Activated naive CD4-positive, alpha-beta T cell treated with anti-CD3 and anti-CD28 coated beads, Interleukin-2, amount 10 ng/mL, durations not matched to agents 7 days and 5 days (primary cell): Measurements from ENCODE around the gene TRIM9.

Source experiments
- CTCF ChIA-PET: fragments of 350-600 bp; sonication (Branson Sonifier 250); formaldehyde crosslinking; loops from one replicate; lab custom pipeline; 2021; ENCODE audit warnings: antibody characterized with exemption; lab: Charles Lee
- DNase-seq: peaks from one replicate; pipeline ENCODE4 v3.0.0-alpha.2; 2020
- H3K27ac Mint-ChIP-seq: one replicate; pipeline ENCODE4 v1.8.0; 2021; ENCODE audit warnings: mild to moderate bottlenecking, moderate library complexity, mixed read lengths
- H3K27me3 Mint-ChIP-seq: one replicate; pipeline ENCODE4 v1.8.0; 2021; ENCODE audit warnings: mild to moderate bottlenecking, mixed read lengths
- H3K36me3 Mint-ChIP-seq: one replicate; pipeline ENCODE4 v1.8.0; 2021; ENCODE audit warnings: mixed read lengths
- H3K4me1 Mint-ChIP-seq: one replicate; pipeline ENCODE4 v1.8.0; 2021; ENCODE audit warnings: mixed read lengths
- H3K4me3 Mint-ChIP-seq: one replicate; pipeline ENCODE4 v1.8.0; 2021; ENCODE audit warnings: mild to moderate bottlenecking, moderate library complexity, mixed read lengths
- H3K9me3 Mint-ChIP-seq: one replicate; pipeline ENCODE4 v1.8.0; 2021; ENCODE audit warnings: mixed read lengths

Gene TRIM9

DNA sequence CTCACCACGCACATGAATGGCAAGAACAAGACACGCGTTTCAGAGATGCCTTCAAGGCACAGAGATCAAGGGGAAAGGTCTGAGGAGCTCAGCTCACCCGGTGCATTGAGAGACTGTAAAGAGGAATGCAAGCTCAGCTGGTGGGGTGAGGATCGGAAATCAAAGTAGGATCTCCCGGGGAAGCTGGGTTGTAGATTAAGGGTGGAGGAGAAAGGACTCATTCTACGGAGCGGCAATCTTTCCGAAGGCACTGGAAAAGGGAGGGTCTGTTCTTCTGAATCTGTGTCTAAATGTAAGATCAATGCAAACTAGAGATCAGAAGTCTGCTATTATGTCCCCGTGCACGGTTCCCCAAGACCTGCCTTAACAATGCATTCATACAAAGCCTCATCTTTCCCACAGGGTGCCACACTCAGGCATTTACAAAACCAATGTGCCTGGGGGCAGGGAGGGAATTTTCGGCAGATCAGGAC is 109.0 kb downstream of the TRIM9 start:
- CTCF ChIA-PET = no interaction called here
- H3K36me3 Mint-ChIP-seq = no peaks in the 10 kb centered on the region
- no peak overlapping the region for H3K27ac Mint-ChIP-seq
- H3K27me3 Mint-ChIP-seq = peaks cover 11% of the 10 kb centered on the region
- no peaks in the 10 kb centered on the region for H3K9me3 Mint-ChIP-seq
- H3K4me3 Mint-ChIP-seq = no peak overlapping the region
- no peaks in the 10 kb centered on the region for H3K4me1 Mint-ChIP-seq
- DNase-seq = no peak

DNA sequence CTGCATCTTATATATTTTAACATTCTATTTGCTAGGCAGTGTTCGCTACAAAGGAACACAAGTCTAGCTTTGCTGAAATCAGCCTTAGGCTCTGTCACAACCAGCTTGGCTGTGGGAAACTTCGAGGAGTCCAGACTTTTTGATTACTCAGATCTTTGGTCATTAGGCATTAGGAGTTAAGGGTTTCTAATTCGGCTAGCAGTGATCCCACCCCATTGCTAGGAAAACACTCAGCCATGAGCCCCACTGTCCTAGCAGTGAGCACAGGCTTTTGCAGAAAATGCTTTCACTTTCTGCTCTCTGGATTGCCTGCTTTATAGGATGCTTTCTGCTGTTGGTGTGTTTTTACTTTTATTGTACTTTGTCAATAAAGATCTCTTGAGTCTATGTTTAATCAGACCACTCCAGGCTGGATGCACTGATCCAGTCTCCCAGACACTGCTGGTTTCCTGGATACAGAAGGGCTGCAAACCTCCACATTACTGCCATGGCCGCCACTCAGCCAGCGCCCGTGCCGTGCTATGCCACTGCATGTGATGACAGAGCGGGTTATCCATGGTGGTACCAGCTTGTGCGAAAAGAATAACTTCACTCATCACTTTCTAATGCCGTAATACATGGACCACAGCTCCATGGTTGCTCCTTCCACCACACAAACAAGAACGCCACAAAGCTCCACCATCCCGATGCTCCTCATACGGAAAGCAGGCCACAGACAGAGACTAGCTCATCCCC is 109.6 kb downstream of the TRIM9 start:
- peaks cover 11% of the 10 kb centered on the region for H3K27me3 Mint-ChIP-seq
- CTCF ChIA-PET = no interaction called here
- no peak for DNase-seq

DNA sequence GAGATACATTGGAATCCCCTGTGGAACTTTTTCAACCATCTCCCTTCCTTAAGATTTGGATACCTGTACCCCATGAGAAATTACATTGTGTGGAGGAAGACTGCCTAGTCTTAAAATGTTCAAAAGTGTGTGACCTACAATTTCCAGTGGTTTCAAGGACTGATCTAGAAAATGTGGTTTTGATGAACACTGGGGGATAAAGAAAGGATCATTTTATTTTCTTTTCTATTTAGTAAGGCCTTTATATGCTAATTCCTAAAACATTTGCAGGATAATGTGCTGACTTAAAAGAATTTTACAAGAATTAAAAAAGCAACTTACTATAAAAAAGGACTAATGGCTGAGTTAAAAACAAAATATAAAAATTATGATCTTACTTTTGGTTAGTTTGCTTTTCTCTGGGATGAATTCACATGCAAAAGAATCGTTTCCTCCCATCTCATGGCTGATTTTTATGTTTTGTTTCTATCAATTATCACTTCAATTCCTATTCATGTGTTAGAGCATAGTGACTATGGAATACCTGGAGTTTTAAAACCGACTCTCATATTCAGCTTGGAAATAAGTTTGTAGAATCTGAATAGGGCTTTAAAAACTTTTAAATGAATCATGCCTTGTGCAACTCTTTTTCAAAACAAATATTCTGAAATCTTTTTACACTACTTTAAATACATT is 110.7 kb downstream of the TRIM9 start:
- Mint-ChIP-seq H3K9me3 (no peaks in the 10 kb centered on the region), H3K27ac (no peak overlapping the region), H3K4me3 (no peak overlapping the region), H3K27me3 (peaks cover 6% of the 10 kb centered on the region), H3K36me3 (no peaks in the 10 kb centered on the region), H3K4me1 (no peaks in the 10 kb centered on the region)
- DNase-seq = no peak
- CTCF ChIA-PET = no interaction called here

More for the DNA sequence above, 109.6 kb downstream of the TRIM9 start:
- Mint-ChIP-seq H3K9me3 (no peaks in the 10 kb centered on the region), H3K36me3 (no peaks in the 10 kb centered on the region), H3K4me1 (no peaks in the 10 kb centered on the region), H3K27ac (no peak overlapping the region), H3K4me3 (no peak overlapping the region)

DNA sequence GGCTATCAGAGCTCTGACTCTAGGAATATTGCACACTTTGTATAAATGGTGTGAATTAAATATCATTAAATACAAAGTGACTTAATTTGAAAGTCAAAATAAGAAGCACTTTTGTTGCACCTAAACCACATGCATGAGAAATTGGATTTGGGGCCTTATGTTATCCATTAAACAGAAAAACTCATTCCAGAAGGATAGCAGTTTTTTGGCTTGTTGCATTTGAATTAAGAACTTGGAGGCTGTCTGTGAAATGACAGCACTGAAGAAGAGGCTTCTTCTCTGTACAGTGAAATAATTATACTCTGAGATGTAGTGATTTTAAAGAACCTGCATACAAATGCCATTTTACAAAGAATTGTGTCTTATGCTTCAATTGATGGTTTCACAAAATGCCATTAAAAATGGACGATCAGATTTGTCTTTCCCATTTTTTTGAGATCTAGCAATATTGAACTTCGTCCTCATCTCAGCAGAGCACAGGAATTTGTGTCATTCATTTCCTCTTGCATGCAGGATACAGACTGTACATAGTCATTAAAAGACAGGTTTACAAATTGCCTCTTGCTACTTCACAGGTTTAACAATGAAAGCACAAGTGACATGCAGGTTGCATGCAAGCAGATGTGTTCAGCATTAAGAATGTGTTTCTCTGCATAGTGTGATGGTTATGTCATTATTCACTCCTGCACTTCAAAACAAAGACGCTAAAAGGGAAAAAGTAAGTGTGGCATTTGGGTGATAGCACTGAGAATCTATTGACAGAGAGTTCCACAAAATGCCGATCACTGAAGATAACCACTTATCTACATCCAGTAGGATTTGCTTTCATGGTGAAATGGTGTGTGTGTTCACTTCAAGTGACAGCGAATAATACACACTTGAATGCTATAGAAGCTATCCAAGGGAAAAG is 114.7 kb downstream of the TRIM9 start:
- no peaks in the 10 kb centered on the region for H3K4me1 Mint-ChIP-seq
- H3K36me3 Mint-ChIP-seq = no peaks in the 10 kb centered on the region
- no peak overlapping the region for H3K27ac Mint-ChIP-seq
- no peak for DNase-seq
- no peaks in the 10 kb centered on the region for H3K27me3 Mint-ChIP-seq
- no peaks in the 10 kb centered on the region for H3K9me3 Mint-ChIP-seq
- CTCF ChIA-PET = no interaction called here
- H3K4me3 Mint-ChIP-seq = no peak overlapping the region

DNA sequence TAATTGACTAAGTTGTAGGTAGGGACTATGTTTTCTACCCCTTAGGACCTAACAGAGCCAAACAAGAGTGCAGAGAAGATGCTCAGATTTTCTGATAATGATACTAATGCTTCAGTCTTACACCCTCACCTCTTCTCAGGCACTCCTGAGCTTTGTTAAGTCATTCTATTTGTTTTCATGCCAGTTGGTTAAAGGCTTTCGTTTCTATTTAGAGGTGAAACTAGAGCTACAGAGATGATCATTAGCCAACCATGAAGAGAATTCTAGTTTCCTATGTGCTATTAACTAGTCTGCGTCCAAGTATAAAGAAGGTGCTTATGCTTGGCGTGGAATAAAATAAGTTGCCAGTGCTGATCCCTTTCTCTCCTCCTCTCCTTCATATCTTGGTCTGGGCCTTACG is 116.0 kb downstream of the TRIM9 start:
- Mint-ChIP-seq H3K4me1 (no peaks in the 10 kb centered on the region), H3K27me3 (no peaks in the 10 kb centered on the region), H3K9me3 (no peaks in the 10 kb centered on the region), H3K36me3 (no peaks in the 10 kb centered on the region), H3K4me3 (no peak overlapping the region), H3K27ac (no peak overlapping the region)
- CTCF ChIA-PET = interaction anchor here (0.6 kb wide), 1 partner anchor 95 kb away, joined by 4 read pairs; no protein-coding TSS in a partner anchor
- no peak for DNase-seq

DNA sequence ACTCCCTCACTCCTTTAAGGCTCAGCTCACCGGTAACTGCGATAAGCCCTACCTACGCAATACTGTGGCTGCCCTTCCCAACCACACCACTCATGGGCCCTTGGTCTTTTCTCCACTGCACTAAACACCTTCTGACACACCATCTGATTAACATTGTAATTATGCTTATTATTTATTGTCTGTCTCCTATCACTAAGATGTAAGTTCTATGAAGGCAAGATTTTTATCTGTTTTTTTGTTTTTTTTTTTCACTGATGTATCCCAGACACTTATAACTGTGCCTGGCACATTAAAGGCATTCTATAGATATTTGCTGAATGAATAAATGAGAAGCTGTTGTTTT is 116.4 kb downstream of the TRIM9 start:
- DNase-seq = no peak
- H3K36me3 Mint-ChIP-seq = no peaks in the 10 kb centered on the region
- H3K9me3 Mint-ChIP-seq = no peaks in the 10 kb centered on the region
- H3K4me3 Mint-ChIP-seq = no peak overlapping the region
- no peak overlapping the region for H3K27ac Mint-ChIP-seq
- CTCF ChIA-PET = interaction anchor here (0.6 kb wide), 1 partner anchor 94 kb away, joined by 4 read pairs; no protein-coding TSS in a partner anchor
- no peaks in the 10 kb centered on the region for H3K27me3 Mint-ChIP-seq
- H3K4me1 Mint-ChIP-seq = no peaks in the 10 kb centered on the region

DNA sequence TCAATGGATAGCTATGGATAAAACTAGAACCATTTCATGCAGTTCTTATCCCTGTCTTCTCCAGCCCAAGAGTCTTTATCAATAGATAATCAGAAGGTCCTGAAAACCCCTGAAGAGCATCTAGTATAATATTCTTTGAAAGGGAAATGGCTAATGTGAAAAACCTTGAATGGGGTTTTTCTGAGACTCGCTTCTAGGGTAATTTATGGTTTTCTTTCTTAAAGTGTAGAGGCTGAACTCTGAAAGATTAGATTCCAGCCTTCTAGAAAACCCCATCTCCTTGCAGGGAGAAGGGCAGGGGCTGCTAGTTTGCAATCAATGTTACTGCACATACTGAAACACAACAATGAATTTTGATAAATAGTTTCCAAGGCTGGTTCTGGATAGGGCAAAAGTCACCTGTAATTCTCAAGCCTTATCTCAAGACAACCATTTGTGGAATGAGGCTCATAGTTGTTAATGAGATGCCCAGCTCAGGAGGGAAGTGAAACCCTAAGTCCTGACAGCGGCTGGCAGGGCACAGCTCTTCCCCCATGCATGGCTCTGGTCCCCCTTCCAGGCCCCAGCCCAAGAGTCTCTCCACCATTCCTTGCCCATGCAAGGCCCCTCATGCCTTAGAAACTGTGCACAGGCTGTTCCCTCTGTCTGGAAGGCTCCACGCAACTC is 116.9 kb downstream of the TRIM9 start:
- Mint-ChIP-seq H3K36me3 (no peaks in the 10 kb centered on the region), H3K27ac (no peak overlapping the region)
- no peak for DNase-seq

DNA sequence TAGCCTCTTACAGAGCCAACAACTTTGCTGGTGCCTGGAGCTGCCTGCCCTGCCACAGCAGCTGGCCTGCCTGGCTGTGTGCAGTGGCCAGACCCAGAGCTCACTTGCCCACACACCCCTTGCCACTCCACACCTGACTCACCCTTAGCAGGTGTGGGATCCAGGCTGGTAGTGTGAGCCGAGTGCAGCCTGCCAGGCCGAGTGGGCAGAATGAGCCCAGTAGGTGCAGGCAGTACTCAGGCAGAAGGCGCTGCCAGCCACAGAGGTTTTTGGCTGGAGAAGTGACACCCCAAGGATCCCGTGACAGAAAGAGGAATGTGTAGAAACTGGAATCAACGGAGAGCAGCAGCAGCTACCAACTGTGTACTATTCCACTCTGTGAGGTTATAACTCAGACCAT is 120.8 kb downstream of the TRIM9 start:
- H3K27me3 Mint-ChIP-seq = peaks cover 11% of the 10 kb centered on the region
- H3K27ac Mint-ChIP-seq = no peak overlapping the region
- DNase-seq = no peak
- H3K4me1 Mint-ChIP-seq = no peaks in the 10 kb centered on the region
- no peaks in the 10 kb centered on the region for H3K9me3 Mint-ChIP-seq
- CTCF ChIA-PET = interaction anchor here (0.7 kb wide), 2 partner anchors 188 to 347 kb away, joined by 3 to 4 read pairs; no protein-coding TSS in a partner anchor
- H3K4me3 Mint-ChIP-seq = no peak overlapping the region
- no peaks in the 10 kb centered on the region for H3K36me3 Mint-ChIP-seq

More for the DNA sequence above, 116.9 kb downstream of the TRIM9 start:
- no peak overlapping the region for H3K4me3 Mint-ChIP-seq
- H3K9me3 Mint-ChIP-seq = no peaks in the 10 kb centered on the region
- H3K27me3 Mint-ChIP-seq = no peaks in the 10 kb centered on the region
- CTCF ChIA-PET = no interaction called here
- no peaks in the 10 kb centered on the region for H3K4me1 Mint-ChIP-seq

DNA sequence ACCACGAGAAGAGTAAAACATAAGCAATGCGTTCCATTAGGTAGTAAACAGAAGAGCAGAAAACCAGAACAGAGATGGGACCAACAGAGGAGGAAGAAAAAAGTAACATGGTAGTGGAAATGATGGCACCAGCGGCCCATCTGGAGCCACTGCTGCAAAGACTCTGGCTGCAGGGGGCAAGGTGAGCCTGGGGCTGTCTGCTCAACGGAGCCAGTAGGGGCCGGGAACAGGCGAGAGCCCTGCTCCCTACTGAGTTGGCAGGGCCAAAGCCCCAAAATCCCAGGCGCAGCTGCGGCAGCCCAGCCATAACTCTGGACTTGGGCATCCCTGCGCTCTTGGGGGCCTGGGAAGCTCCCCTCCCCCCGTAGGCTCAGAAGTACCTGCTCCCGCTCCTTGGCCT is 122.2 kb downstream of the TRIM9 start:
- Mint-ChIP-seq H3K27me3 (peaks cover 15% of the 10 kb centered on the region), H3K36me3 (no peaks in the 10 kb centered on the region)
- CTCF ChIA-PET = no interaction called here

DNA sequence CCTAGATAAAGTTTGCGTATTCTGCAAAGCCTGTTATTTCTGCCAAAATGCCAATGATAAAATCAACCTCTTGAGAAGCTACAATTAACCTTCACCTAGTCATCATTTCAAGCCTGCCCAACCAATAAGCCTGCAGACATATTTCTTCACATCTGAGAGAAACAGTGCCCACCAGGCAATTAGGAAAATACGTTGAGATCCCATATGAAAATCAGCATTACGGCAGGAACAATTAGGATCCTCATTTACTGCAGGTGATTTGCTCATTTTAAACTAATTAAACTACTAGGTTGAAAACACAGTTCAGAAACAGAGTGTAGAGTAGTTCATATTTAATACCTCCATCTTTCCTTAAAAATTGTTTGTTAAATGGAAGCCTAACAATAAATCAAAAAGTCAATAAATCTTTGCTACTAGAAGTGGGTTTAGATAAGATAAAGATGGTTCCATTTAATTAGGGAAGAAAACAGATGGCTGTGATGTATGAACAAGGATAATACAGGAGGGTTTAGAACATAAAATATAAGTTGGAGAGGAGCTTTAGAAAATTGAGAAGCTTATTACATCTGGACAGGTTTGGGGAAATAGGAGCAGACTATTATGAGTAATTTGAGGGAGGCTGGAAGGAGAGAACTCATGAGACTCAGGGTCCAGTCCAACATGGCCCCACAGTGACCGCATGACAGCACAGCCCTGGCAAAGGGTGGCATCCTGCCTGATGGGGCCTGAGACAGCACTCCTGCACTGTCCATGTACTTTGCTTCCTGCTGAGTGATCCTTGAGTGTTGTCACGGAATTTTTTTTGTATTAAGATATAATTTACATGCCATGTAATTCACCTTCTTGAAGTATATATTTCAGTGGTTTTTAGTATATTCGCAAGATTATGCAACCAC is 123.8 kb downstream of the TRIM9 start:
- H3K36me3 Mint-ChIP-seq = no peaks in the 10 kb centered on the region
- peaks cover 15% of the 10 kb centered on the region for H3K27me3 Mint-ChIP-seq
- no peak overlapping the region for H3K4me3 Mint-ChIP-seq
- CTCF ChIA-PET = no interaction called here
- H3K27ac Mint-ChIP-seq = no peak overlapping the region
- DNase-seq = no peak
- H3K9me3 Mint-ChIP-seq = no peaks in the 10 kb centered on the region
- H3K4me1 Mint-ChIP-seq = no peaks in the 10 kb centered on the region

More for the DNA sequence above, 122.2 kb downstream of the TRIM9 start:
- no peak overlapping the region for H3K27ac Mint-ChIP-seq
- no peak overlapping the region for H3K4me3 Mint-ChIP-seq
- DNase-seq = no peak
- H3K9me3 Mint-ChIP-seq = no peaks in the 10 kb centered on the region
- no peaks in the 10 kb centered on the region for H3K4me1 Mint-ChIP-seq

DNA sequence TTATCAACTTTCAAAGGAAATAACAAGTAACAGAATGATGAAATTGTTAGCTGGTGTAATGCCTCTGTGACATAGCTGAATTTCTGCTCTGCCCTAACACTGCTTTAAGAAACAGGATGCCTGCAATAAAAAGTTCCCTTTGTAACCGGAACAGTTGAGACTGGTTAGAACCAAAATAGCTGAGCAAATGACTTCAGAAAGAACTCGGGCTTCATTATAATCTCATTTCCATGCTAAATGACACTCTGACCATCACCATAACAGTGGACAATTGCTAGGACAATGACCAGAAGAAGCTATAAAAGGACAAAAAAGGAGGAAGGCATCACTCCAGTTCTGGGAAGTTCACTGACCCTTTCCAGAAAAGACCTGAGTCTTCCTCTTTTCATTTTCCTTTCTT is 127.1 kb downstream of the TRIM9 start:
- H3K36me3 Mint-ChIP-seq = no peaks in the 10 kb centered on the region
- CTCF ChIA-PET = interaction anchor here (0.6 to 1.0 kb wide), 3 partner anchors 9 to 360 kb away, joined by 3 to 4 read pairs (median 3); no protein-coding TSS in a partner anchor
- no peaks in the 10 kb centered on the region for H3K9me3 Mint-ChIP-seq
- no peaks in the 10 kb centered on the region for H3K4me1 Mint-ChIP-seq
- H3K27ac Mint-ChIP-seq = no peak overlapping the region
- peaks cover 19% of the 10 kb centered on the region for H3K27me3 Mint-ChIP-seq
- no peak for DNase-seq
- no peak overlapping the region for H3K4me3 Mint-ChIP-seq

DNA sequence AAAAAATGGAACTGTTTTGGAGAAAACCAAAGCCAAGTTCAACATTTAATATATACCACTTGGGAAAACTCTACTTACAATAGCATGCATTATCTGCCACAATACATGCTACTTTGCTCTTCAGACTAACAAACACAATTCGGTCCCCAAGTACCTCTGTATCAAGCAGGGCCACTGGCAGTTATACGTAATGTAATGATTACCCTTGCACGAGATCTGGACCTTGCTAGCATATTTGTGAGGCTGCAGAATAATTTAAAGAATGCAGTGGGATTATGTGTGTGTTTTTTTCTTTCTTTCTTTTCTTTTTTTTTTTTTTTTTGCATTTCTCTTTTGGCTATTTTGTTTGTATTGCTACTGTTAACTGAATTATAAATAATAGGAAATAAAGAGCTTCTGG is 127.8 kb downstream of the TRIM9 start:
- CTCF ChIA-PET = interaction anchor here (1.0 kb wide), 1 partner anchor 9 kb away, joined by 3 read pairs; no protein-coding TSS in a partner anchor

More for the DNA sequence above, 127.8 kb downstream of the TRIM9 start:
- Mint-ChIP-seq H3K27ac (no peak overlapping the region), H3K36me3 (no peaks in the 10 kb centered on the region), H3K4me3 (no peak overlapping the region), H3K9me3 (no peaks in the 10 kb centered on the region), H3K27me3 (peaks cover 22% of the 10 kb centered on the region), H3K4me1 (no peaks in the 10 kb centered on the region)
- no peak for DNase-seq
